Fibroblast of upper back skin (primary cell): Measurements from ENCODE around the gene TFIP11.

Experiments used
- DNase-seq: peaks from one replicate; pipeline ENCODE4 v3.0.0-alpha.2; 2013

Gene TFIP11

GRCh38 chr22:26445577-26446275 is 66.5 kb downstream of the TFIP11 start:
- DNase-seq, result no peak

- DNase-seq, result no peak
Measured at GRCh38 chr22:26444777-26445176, 67.5 kb downstream of the TFIP11 start.

GRCh38 chr22:26443901-26444690 is 68.2 kb downstream of the TFIP11 start:
- no peak for DNase-seq

- no peak for DNase-seq
Measured at GRCh38 chr22:26442086-26442756, 70.1 kb downstream of the TFIP11 start.
